Gastrocnemius medialis (tissue), 4 donors: Measurements from ENCODE around the gene GRID2. TPM values are rescaled to one million over a fixed set of nuclear protein-coding genes. Genes with fewer than 3 reads are reported as not detected.

ENCODE experiments used
- ATAC-seq, 2 donors: fragments of 150-250 bp; one replicate each; pipeline ENCODE4 v1.9.1; 2016
- DNase-seq, 2 donors: peaks; one replicate each; pipeline ENCODE4 v3.0.0-alpha.2; 2019
- H3K27ac ChIP-seq, 4 donors: fragments of 200-600 bp; sonication (generic); 1 replicate in 1 of 4; 2 replicates in 3 of 4; pipeline ENCODE4 v1.5.1; 2016 to 2018; ENCODE audit warnings: mild to moderate bottlenecking in 2 of 4, moderate library complexity in 1 of 4
- H3K27me3 ChIP-seq, 3 donors: fragments of 200-600 bp; sonication (generic) in 2 of 3; 1 replicate in 1 of 3; 2 replicates in 2 of 3; pipeline versions ENCODE4 v1.5.1 to v1.6.0; 2016 to 2019; ENCODE audit warnings: mild to moderate bottlenecking in 1 of 3, moderate library complexity in 1 of 3
- H3K36me3 ChIP-seq, 2 donors: fragments of 200-600 bp; sonication (generic) in 1 of 2; one replicate each; pipeline ENCODE4 v1.5.1; 2017 to 2018
- H3K4me1 ChIP-seq, 2 donors: fragments of 200-600 bp; sonication (generic) in 1 of 2; one replicate each; pipeline ENCODE4 v1.5.1; 2016 to 2017; ENCODE audit warnings: mild to moderate bottlenecking in 2 of 2
- H3K4me3 ChIP-seq, 4 donors: fragments of 200-600 bp; sonication (generic) in 3 of 4; 1 replicate in 1 of 4; 2 replicates in 3 of 4; pipeline ENCODE4 v1.5.1; 2016 to 2019; ENCODE audit warnings: mild to moderate bottlenecking in 2 of 4
- H3K9me3 ChIP-seq, 3 donors: fragments of 200-600 bp; sonication (generic) in 2 of 3; 1 replicate in 1 of 3; 2 replicates in 2 of 3; pipeline ENCODE4 v1.5.1; 2016 to 2019
- CTCF ChIP-seq, 5 experiments: fragments of 450-650 bp in 3 of 5; fragments of 200-600 bp in 2 of 5; sonication (generic) in 2 of 5; IDR thresholded peaks in 4 of 5; conservative IDR thresholded peaks in 1 of 5; 1 replicate in 4 of 5; 2 replicates in 1 of 5; pipeline ENCODE4 v1.5.1; 2016 to 2019; ENCODE audit warnings: antibody characterized with exemption in 5 of 5, mild to moderate bottlenecking in 3 of 5, moderate library complexity in 3 of 5
- POLR2A ChIP-seq, 2 donors: fragments of 450-650 bp; IDR thresholded peaks; one replicate each; pipeline ENCODE4 v1.6.1; 2017; ENCODE audit warnings: antibody characterized with exemption in 2 of 2, mild to moderate bottlenecking in 2 of 2, moderate library complexity in 2 of 2
- in situ Hi-C, 4 donors: fragments of 200-750 bp; cut with MboI; loops; one replicate each; pipeline versions ENCODE4 v1.15.0 to v1.8.0; 2017; ENCODE audit warnings: low sequenced_read_pairs in 4 of 4
- intact Hi-C: fragments of 100-400 bp; cut with DNase I; formaldehyde crosslinking; loops from one replicate; pipeline ENCODE4 v1.15.1; 2023; ENCODE audit warnings: low total_unique reads
- total RNA-seq, 4 donors: library from RNA; depleted of rRNA; stranded (reverse); fragments of >200 nt; gene quantifications; one replicate each; pipeline versions ENCODE4 v1.1.0 to v1.2.3, GENCODE V29; 2016

Gene GRID2
- total RNA-seq, 4 donors from 2014 or later: not detected

GRCh38 chr4:92461732-92462131 is 158.0 kb downstream of the GRID2 start:
- ATAC-seq (no peak), DNase-seq (no peak)
- no peaks in the 10 kb centered on the region for H3K27me3 ChIP-seq
- no peaks in the 10 kb centered on the region for H3K4me1 ChIP-seq
- H3K9me3 ChIP-seq: no peaks in the 10 kb centered on the region
- no peak for TF ChIP-seq POLR2A (IDR thresholded peaks at IDR 0.05)
- TF ChIP-seq CTCF (IDR thresholded peaks at IDR 0.05 in 4 of 5, conservative IDR thresholded peaks at IDR 0.05 in 1 of 5): no peak
- no peaks in the 10 kb centered on the region for H3K36me3 ChIP-seq
- H3K4me3 ChIP-seq: no peak overlapping the region
- in situ Hi-C loops: no loop called here
- no peak overlapping the region for H3K27ac ChIP-seq
- intact Hi-C loops: no loop called here

GRCh38 chr4:92477298-92477697 is 173.5 kb downstream of the GRID2 start:
- TF ChIP-seq POLR2A (IDR thresholded peaks at IDR 0.05) (no peak), CTCF (IDR thresholded peaks at IDR 0.05 in 4 of 5, conservative IDR thresholded peaks at IDR 0.05 in 1 of 5) (no peak)
- H3K27ac ChIP-seq: no peak overlapping the region
- intact Hi-C loops: no loop called here
- ATAC-seq: no peak
- H3K4me3 ChIP-seq: no peak overlapping the region
- no peaks in the 10 kb centered on the region for H3K27me3 ChIP-seq
- in situ Hi-C loops: no loop called here
- no peaks in the 10 kb centered on the region for H3K36me3 ChIP-seq
- no peaks in the 10 kb centered on the region for H3K4me1 ChIP-seq
- no peak for DNase-seq
- no peaks in the 10 kb centered on the region for H3K9me3 ChIP-seq

- Histone ChIP-seq H3K4me1 (no peaks in the 10 kb centered on the region), H3K36me3 (no peaks in the 10 kb centered on the region), H3K4me3 (no peak overlapping the region), H3K9me3 (no peaks in the 10 kb centered on the region), H3K27me3 (no peaks in the 10 kb centered on the region), H3K27ac (no peak overlapping the region)
- intact Hi-C loops: no loop called here
- DNase-seq (no peak), ATAC-seq (no peak)
- in situ Hi-C loops: no loop called here
- TF ChIP-seq CTCF (IDR thresholded peaks at IDR 0.05 in 4 of 5, conservative IDR thresholded peaks at IDR 0.05 in 1 of 5): no peak
These were observed 179.6 kb downstream of the GRID2 start for GRCh38 chr4:92483341-92483740.

GRCh38 chr4:92488496-92488895 is 184.7 kb downstream of the GRID2 start:
- H3K9me3 ChIP-seq: no peaks in the 10 kb centered on the region
- no peaks in the 10 kb centered on the region for H3K36me3 ChIP-seq
- H3K4me1 ChIP-seq: no peaks in the 10 kb centered on the region
- no peak overlapping the region for H3K4me3 ChIP-seq
- no peaks in the 10 kb centered on the region for H3K27me3 ChIP-seq
- intact Hi-C loops (no loop called here), in situ Hi-C loops (no loop called here)
- ATAC-seq (no peak), DNase-seq (no peak)
- H3K27ac ChIP-seq: no peak overlapping the region
- TF ChIP-seq POLR2A (IDR thresholded peaks at IDR 0.05): no peak
- no peak for TF ChIP-seq CTCF (IDR thresholded peaks at IDR 0.05 in 4 of 5, conservative IDR thresholded peaks at IDR 0.05 in 1 of 5)

GRCh38 chr4:92497141-92497540 is 193.4 kb downstream of the GRID2 start:
- ATAC-seq (no peak), DNase-seq (no peak)
- Histone ChIP-seq H3K9me3 (no peaks in the 10 kb centered on the region), H3K36me3 (no peaks in the 10 kb centered on the region), H3K27me3 (no peaks in the 10 kb centered on the region), H3K27ac (no peak overlapping the region), H3K4me3 (no peak overlapping the region), H3K4me1 (no peaks in the 10 kb centered on the region)
- in situ Hi-C loops: no loop called here
- no peak for TF ChIP-seq CTCF (IDR thresholded peaks at IDR 0.05 in 4 of 5, conservative IDR thresholded peaks at IDR 0.05 in 1 of 5)
- no peak for TF ChIP-seq POLR2A (IDR thresholded peaks at IDR 0.05)
- intact Hi-C loops: no loop called here
